HG03175 (cell line): Measurements from ENCODE around the gene TYSND1.
"Not testable (repeated sequence)": the region's sequence is repeated elsewhere in the genome, so short reads cannot be mapped to it uniquely, and the experiment has no call there.

Source experiments
- ATAC-seq: cut with Tn5 transposase; IDR thresholded peaks from one replicate; pipeline ENCODE4 v1.9.1; 2021; ENCODE audit warnings: mild to moderate bottlenecking, moderate library complexity; ENCODE audit not compliant: unreplicated experiment

TYSND1 gene

DNA sequence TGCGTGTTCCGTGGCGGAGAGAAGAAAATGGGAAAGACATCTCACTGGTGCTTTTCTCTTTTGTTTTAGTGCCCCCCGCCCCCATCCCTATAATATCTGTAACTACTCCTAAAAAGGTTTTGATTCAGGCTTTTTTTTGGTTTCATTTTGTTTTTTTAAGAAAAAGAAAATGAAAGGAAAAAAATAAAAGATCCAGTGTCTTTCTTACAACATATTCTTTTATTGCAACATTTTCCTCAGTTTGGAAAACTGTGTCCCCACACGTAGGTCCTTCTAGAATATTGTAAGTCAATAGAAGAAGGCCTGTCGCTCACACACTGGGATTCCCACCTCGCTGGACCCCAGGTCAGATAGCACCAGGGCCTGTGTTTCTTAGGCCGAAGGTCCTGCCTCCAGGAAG lies 34.4 kb downstream of the TYSND1 start:
- no peak for ATAC-seq

DNA sequence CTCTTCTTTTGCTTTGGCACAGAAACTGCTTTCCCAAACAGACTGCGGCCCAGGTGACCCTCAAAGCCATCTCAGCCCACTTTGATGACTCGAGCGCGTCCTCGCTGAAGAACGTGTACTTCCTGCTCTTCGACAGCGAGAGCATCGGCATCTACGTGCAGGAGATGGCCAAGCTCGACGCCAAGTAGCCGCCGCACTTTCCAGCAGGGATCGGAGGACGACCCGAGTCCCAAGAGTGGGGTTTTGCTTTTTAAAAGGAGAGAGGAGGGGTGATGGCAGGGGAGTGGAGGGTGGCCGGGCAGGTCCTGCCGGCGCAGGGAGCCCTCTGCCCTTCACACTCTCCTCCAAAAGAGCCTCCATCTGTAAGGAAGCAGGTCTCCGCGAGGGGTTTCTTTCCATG lies 35.0 kb downstream of the TYSND1 start:
- ATAC-seq, result no peak

DNA sequence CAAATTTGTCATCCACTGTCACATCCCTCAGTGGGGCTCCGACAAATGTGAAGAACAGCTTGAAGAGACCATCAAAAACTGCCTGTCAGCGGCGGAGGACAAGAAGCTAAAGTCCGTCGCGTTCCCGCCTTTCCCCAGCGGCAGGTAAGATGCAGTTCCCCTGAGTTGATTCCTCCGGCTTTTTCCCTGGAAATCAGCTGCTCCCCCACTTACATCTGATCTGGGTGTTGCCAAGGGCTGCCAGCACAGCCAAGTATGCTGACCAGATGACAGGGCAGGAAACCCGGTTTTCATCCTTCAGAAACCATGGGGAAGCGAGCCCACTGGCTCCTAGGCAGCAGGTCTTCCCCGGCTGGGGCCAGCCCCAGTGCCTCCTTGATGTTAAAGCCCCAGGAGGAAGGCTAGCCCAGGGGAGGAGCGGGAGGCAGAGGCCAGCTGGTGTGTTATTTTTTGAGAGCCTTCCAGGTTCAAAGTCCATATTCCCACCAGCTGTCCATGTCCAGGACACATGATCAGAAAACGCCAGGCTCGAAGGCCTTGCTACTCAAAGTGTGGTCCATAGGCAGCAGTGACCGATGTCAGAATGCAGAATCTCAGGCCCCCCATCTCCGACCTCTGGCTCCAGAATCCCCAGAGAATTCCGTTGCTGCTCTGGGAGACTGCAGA lies 37.3 kb downstream of the TYSND1 start:
- no peak for ATAC-seq

DNA sequence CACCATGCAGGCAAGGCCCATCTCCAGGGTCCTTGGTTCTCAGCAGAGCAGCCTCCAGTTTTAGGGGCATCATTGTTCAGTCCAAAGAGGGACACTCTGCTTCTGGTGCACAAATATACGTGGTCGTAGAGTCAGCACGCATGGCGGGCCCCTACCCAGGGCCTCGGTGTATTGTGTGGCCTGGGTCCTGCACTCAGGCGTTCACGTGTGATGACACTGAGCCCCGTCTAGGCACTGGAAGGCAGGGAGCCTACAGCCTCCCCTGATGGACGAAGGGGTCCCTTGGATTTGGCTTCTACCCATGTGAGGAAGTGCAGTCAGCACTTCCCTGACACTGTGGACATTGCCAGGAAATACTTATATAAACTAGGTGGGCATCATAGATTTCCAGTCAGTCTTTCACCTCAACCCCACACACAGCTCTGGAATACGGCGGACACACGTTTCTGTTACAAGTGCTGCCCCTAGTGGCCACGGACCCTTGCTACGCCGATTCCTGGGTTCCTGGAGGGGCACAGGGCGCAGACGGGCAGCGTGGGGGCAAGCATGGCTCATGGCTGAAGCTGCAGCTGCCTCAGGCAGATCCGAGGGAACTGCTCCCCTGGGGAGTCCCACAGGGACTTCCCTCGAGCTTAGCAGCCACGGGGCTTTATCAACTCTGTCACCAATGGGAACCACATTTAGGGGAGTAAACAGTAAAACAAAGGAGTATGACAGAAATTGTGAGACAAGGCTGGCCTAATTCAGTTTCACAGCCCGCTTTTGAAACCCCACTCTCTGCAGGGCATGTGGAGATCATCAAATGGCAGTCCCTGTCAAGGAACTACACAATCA lies 39.3 kb downstream of the TYSND1 start:
- ATAC-seq, result no peak

DNA sequence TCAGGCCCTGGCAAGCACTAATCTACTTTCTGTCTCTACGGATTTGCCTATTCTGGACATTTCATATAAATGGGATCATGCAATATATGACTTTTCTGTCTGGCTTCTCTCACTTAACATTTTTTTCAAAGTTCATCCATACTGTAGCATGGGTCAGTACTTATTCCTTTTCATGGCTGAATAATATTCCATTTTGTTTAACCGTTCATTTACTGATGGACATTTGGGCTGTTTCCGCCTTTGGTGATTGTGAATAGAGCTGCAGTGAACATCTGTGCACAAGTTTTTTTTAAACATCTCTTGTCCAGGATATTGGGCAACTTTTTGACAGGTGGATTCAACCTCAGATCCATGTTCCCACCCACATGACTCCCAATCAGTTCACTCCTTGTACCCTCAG lies 44.8 kb downstream of the TYSND1 start:
- no peak for ATAC-seq

DNA sequence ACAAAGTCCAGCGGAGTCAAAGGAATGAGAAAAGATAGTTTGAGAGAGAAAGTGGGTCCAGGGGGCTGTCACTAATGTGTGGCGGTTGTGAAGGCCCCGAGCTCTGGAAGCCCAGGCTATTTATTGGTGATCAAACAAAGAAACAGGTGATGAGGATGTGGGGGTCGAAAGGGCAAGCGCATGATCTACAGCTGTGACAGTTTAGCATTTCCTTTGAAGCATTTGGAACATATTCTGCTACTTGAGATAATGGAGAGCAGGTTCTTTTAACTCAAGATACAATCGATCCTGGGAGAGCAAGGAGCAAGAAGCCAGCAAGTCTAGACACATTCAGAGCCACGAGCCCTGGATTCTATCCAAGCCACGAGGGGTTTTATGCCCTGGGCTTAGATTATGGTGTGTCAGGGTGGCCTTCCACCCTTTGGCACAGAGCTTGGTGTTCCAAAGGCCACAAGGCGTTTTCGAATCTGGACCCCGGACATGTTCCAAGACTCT lies 45.4 kb downstream of the TYSND1 start:
- not testable (repeated sequence) for ATAC-seq

DNA sequence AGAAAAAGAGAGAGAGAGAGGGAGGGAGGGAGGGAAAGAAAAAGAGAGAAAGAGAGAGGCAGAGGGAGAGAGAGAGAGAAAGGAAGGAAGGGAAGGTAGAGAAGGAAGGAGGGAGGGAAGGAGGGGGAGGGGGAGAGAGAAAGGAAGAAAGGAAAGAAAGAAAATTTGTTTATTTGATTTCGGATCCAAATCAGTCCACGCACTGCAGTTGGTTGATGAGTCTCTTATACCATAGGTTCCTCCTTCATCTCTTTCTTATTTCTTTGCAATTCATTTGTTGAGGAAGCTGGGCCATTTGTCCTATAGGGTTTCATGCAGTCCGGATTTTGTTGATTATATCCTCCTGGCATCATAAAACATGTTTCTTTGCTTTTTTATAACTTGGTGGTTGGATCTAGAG lies 48.2 kb downstream of the TYSND1 start:
- no peak for ATAC-seq

DNA sequence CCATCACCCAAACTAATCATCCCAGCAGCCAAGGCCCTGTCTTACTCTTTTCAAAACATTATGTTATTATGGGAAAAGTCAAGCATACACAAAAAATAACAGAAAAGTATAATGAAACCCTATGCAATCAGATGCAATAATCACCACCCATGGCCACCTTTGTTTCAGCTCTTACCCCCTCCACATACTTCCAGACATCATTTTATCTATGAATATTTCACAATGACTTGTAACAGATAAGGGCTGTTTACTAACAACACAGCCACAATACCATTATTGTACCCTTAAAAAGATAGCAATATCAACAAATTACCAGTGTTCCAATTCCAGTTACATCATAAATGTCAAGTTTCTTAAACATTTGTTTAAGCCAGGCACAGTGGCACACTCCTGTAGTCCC lies 49.0 kb downstream of the TYSND1 start:
- ATAC-seq, result no peak

DNA sequence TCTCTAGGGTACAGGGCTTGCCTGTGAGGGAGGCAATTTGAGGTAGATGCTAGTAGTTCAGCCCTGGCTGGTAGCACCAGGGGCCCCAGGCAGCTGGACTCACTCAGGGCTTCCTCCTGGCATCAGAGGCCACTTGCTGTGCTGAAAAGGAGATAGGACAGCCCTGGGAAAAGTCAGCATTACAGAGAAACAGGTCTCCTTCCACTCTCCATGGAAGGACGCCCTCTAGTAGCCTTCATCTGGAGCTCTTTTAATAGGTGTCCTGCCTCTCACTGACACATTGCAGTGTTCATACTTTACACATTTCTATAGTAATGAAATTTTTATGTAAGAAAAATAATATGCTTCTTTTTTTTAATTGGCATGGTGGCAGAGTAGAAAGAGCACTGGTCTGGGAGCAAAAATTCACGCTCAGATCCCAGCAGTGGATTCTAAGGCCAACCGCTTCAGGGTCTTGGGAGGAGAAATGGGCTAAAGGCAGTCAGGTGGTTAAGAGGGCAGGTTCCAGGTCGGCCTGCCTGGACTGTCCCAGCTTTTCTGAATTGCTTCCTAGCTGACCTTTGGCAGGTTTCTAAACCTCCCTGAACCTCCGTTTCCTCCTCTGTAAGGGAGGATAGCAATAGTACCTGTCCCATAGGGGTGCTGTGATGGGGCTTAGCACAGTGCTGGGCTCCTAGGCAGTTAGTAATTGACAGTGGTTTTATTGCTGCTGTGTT lies 49.6 kb downstream of the TYSND1 start:
- no peak for ATAC-seq

DNA sequence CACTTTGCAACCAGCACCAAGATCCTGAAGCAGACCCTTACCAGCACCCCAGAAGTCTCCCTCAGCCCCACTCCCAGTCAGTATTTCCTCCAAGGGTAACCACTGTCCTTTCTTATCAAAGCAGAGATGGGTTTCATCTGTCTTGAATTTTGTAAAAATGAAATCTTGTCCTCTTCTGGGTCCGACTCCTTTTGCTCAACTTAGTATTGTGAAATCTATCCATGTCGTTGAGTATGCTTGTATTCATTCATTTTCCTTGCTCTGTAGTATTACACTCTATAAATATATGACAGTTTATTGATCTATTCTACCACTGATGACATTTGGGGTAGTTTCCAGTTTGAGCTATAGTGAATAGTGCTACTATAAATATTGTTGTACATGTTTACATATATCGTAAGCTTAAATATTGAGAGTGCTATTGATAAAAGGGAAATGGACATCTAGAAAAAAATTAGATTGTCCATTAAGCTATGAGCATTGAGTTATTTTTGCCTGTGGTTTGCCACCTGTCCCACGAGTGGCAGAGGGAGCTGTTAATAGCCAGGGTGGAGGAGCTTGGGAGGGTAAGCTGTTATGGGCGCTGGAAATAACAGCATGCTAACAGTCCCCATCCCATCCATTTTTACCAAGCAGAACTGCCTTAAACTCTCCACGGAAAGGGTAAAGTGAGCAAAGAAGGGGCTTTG lies 50.3 kb downstream of the TYSND1 start:
- ATAC-seq, result no peak

DNA sequence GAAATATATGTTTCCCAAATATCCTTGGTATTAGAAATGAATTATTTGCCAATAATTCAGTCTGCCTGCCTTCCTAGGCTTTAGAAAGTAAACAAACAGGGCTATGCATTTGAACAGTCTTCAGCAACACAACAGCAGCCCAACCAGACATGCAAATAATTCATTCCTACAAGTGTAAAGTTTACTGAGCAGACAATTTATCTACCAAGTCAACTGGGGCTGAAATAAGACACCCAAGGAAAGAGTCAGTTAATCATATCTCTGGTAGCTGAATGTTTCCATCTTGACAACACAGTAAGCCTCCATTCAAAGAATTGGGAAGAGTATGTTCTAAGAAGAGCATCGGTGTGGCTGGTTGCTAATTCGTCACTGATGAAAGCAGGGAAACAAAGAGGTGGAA lies 52.2 kb downstream of the TYSND1 start:
- no peak for ATAC-seq

DNA sequence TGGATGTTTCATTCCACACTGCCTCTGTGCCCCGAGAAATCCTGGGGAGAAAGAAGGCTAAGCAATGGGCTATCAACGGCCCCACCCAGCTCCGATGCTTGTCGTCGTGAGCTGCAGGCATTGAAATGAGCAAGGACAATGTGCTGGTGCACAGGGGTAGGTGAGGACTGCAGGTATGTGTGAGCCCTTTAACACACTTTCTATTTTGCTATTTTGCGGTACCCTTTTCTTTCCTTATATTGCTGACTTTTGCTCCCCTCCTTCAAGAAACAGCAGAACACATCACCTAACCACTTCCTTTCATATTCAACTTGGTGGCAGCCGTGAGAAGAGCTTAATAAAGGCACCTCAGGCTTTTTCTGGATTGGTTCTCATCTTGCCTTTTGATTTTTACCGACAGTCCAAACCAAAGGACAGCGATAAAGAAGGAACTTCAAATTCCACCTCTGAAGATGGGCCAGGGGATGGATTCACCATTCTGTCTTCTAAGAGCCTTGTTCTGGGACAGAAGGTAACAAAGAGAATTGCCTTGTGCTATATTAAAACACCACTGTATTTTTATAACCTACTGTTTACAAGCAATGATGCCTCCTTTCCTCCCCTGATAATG lies 53.1 kb downstream of the TYSND1 start:
- no peak for ATAC-seq

DNA sequence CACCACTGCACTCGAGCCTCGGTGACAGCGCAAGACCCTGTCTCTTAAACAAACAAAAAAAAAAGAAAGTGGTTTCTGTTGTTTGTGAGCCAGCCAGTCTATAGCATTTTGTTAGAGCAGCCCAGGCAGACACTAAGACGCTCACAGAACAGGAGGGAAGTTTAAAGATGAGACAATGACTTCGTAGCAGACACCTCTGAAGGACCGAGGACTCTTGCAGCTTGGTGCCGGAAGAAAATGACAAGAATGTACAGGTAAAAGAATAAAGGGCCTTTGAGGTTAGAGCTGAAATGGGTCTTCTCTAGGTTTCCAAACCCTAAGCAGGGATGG lies 54.1 kb downstream of the TYSND1 start:
- ATAC-seq, result no peak

DNA sequence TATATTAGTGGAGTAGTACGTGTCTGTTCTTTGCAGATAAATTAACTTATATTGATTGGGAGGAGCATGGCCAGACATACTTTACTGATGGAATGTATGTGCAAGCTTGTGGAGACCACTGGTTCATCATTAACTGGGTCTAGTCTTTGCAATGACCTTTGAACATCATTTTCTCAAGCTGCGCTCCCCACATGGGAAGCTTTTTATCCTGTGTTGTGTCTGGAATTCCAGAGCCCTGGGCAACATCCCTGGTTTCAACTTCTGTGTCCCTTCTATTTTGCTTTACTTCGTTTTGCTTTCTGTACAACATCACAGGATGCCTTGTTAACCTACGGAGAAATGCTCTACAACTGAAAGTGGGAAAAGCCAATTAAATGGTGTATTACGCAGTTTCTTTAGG lies 55.5 kb downstream of the TYSND1 start:
- no peak for ATAC-seq

DNA sequence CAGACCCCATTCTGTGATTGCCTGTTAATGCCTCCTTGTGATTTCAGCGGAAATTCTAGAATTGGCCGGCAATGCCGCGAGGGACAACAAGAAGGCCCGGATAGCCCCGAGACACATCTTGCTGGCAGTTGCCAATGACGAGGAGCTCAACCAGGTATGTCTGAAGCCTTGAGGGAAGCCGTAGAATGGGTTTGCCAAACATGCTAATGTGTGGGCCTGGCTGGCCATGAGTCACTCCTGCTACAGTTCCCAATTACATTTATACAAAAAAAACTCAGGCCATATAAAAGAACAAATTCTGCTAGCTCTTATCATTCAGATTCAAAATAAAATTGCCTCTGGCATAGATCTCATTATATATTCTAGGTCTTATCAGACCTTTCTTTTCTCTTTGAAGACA lies 56.5 kb downstream of the TYSND1 start:
- no peak for ATAC-seq

DNA sequence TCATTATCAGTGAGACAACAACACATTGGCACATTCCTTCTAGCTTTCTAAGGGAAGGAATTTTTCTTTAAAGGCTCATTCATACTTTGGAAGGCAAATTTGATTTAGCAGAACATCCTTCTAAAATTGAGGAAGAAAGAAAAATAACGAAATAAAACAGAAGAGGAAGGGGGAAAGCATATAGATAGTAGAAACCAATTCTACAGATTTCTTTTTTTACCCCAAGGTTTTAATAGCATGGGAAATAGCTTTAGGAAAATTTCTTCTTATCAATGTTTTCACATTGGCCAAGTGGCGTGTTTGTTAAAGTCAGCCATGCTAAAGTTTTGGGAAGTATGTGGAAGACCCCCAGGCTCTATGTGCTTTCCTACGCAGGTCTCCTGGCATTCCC lies 58.2 kb downstream of the TYSND1 start:
- ATAC-seq, result no peak
